ENCODE data around the gene SIN3A. TPM values are rescaled to one million over a fixed set of nuclear protein-coding genes. Genes with fewer than 3 reads are reported as not detected.

Gene SIN3A
- total RNA-seq, 1 experiment from 2014 or later, result 107 TPM

GRCh38 chr15:75342221-75342620 lies 109.3 kb downstream of the SIN3A start:
- no peaks in the 10 kb centered on the region for H3K36me3 ChIP-seq (ENCODE audit: control insufficient read depth, insufficient read depth, low read length)
- ATAC-seq (no peak), DNase-seq (ENCODE audit: low read depth, low spot score) (no peak)
- ChIA-PET POLR2A (no interaction called here), CTCF (no interaction called here)
- intact Hi-C loops (cut with micrococcal nuclease; ENCODE audit: unreplicated experiment) (no loop called here), in situ Hi-C loops (cut with HindIII; ENCODE audit: low pct_unique_long_range_greater_than_20kb, low sequenced_read_pairs) (no loop called here)
- TF ChIP-seq POLR2AphosphoS5 (IDR thresholded peaks at IDR 0.05; ENCODE audit: low read depth, low read length) (no peak; the same call in 1 of the 2 replicates), TCF7L2 (IDR thresholded peaks at IDR 0.05; ENCODE audit: low read depth, low read length) (no peak), CTCF (IDR thresholded peaks at IDR 0.05) (no peak), REST (IDR thresholded peaks at IDR 0.05; ENCODE audit: insufficient read depth in 1 of 2, low read depth in 2 of 2, low read length in 1 of 2) (no peak), SIN3A (IDR thresholded peaks at IDR 0.05; ENCODE audit: borderline replicate concordance, insufficient read depth, low read depth, low read length) (no peak)
- BruUV-seq (replicated peaks), result no TSS peak
- no peaks in the 10 kb centered on the region for H3K9me3 ChIP-seq (ENCODE audit: control insufficient read depth, insufficient read depth, low read depth, low read length)
- no peak overlapping the region for H3K4me3 ChIP-seq (ENCODE audit: low read depth in 2 of 2, low read length in 2 of 2)
- H3K4me1 ChIP-seq (ENCODE audit: control insufficient read depth, insufficient read depth, low read length), result no peaks in the 10 kb centered on the region
- no peak overlapping the region for H3K27ac ChIP-seq (ENCODE audit: low read length)
- no peaks in the 10 kb centered on the region for H3K27me3 ChIP-seq (ENCODE audit: control insufficient read depth, insufficient read depth, low read length)

GRCh38 chr15:75339531-75340240 lies 111.8 kb downstream of the SIN3A start:
- H3K4me1 ChIP-seq (ENCODE audit: control insufficient read depth, insufficient read depth, low read length), result peaks cover 12% of the 10 kb centered on the region
- DNase-seq (ENCODE audit: low read depth, low spot score) (no peak), ATAC-seq (no peak)
- H3K27me3 ChIP-seq (ENCODE audit: control insufficient read depth, insufficient read depth, low read length), result no peaks in the 10 kb centered on the region
- no peaks in the 10 kb centered on the region for H3K36me3 ChIP-seq (ENCODE audit: control insufficient read depth, insufficient read depth, low read length)
- POLR2A ChIA-PET, result no interaction called here
- H3K27ac ChIP-seq (ENCODE audit: low read length), result no peak overlapping the region
- intact Hi-C loops (cut with micrococcal nuclease; ENCODE audit: unreplicated experiment), result no loop called here
- in situ Hi-C loops (cut with HindIII; ENCODE audit: low pct_unique_long_range_greater_than_20kb, low sequenced_read_pairs), result no loop called here
- TF ChIP-seq REST (IDR thresholded peaks at IDR 0.05; ENCODE audit: insufficient read depth in 1 of 2, low read depth in 2 of 2, low read length in 1 of 2) (no peak), TCF7L2 (IDR thresholded peaks at IDR 0.05; ENCODE audit: low read depth, low read length) (no peak), SIN3A (IDR thresholded peaks at IDR 0.05; ENCODE audit: borderline replicate concordance, insufficient read depth, low read depth, low read length) (no peak), CTCF (IDR thresholded peaks at IDR 0.05) (no peak), POLR2AphosphoS5 (IDR thresholded peaks at IDR 0.05; ENCODE audit: low read depth, low read length) (no peak)
- BruUV-seq (replicated peaks), result no TSS peak
- CTCF ChIA-PET, result interaction anchor here (1.1 kb wide), 1 partner anchor 28 kb away, joined by 3 read pairs; no protein-coding TSS in a partner anchor
- no peak overlapping the region for H3K4me3 ChIP-seq (ENCODE audit: low read depth in 2 of 2, low read length in 2 of 2)
- H3K9me3 ChIP-seq (ENCODE audit: control insufficient read depth, insufficient read depth, low read depth, low read length), result no peaks in the 10 kb centered on the region

Data from Panc1 (cell line).